IPS-15b (cell line): ENCODE results near the gene DYNC2I2.
"Not testable (repeated sequence)": the region's sequence is repeated elsewhere in the genome, so short reads cannot be mapped to it uniquely, and the experiment has no call there.

Source experiments
- H3K27me3 ChIP-seq: one replicate; pipeline ENCODE4 v1.6.1; 2013; ENCODE audit warnings: low read length; ENCODE audit not compliant: control insufficient read depth, insufficient read depth
- H3K36me3 ChIP-seq: one replicate; pipeline ENCODE4 v1.6.1; 2013; ENCODE audit warnings: low read length; ENCODE audit not compliant: control insufficient read depth, insufficient read depth
- H3K4me1 ChIP-seq: one replicate; pipeline ENCODE4 v1.6.1; 2013; ENCODE audit warnings: mild to moderate bottlenecking, low read length; ENCODE audit not compliant: control insufficient read depth, insufficient read depth
- H3K4me3 ChIP-seq: one replicate; pipeline ENCODE4 v1.5.1; 2013; ENCODE audit warnings: low read depth, low read length
- H3K9ac ChIP-seq: one replicate; pipeline ENCODE4 v1.6.1; 2013; ENCODE audit warnings: low read depth, mild to moderate bottlenecking, low read length
- H3K9me3 ChIP-seq: one replicate; pipeline ENCODE4 v1.6.1; 2013; ENCODE audit warnings: mild to moderate bottlenecking, low read length; ENCODE audit not compliant: control insufficient read depth, insufficient read depth

Gene DYNC2I2

GRCh38 chr9:128656416-128657343 lies at the start of gene DYNC2I2:
Gene DYNC2I2 (minus strand): TSS chr9:128656847. CDS start chr9:128656726, 121 bp downstream.
- H3K9ac ChIP-seq = peak within 1 kb of the TSS; percentile 98
- no peaks in the 10 kb centered on the region for H3K9me3 ChIP-seq
- H3K4me3 ChIP-seq = peak within 1 kb of the TSS; percentile 76
- no peaks in the 10 kb centered on the region for H3K36me3 ChIP-seq
- no peaks in the 10 kb centered on the region for H3K4me1 ChIP-seq
- H3K27me3 ChIP-seq = no peaks in the 10 kb centered on the region

- H3K9ac ChIP-seq = no peak overlapping the region
- H3K4me1 ChIP-seq = no peaks in the 10 kb centered on the region
Measured at GRCh38 chr9:128706045-128706444, 49.4 kb upstream of the DYNC2I2 start.

GRCh38 chr9:128705051-128705965 lies 48.7 kb upstream of the DYNC2I2 start:
- Histone ChIP-seq H3K9me3 (no peaks in the 10 kb centered on the region), H3K4me1 (no peaks in the 10 kb centered on the region), H3K36me3 (peaks cover 9% of the 10 kb centered on the region), H3K4me3 (no peak overlapping the region), H3K27me3 (no peaks in the 10 kb centered on the region), H3K9ac (no peak overlapping the region)

More at GRCh38 chr9:128706045-128706444, 49.4 kb upstream of the DYNC2I2 start:
- H3K4me3 ChIP-seq = no peak overlapping the region
- no peaks in the 10 kb centered on the region for H3K27me3 ChIP-seq
- peaks cover 9% of the 10 kb centered on the region for H3K36me3 ChIP-seq
- no peaks in the 10 kb centered on the region for H3K9me3 ChIP-seq

GRCh38 chr9:128704356-128704670 lies 47.7 kb upstream of the DYNC2I2 start:
- Histone ChIP-seq H3K9me3 (no peaks in the 10 kb centered on the region), H3K4me1 (no peaks in the 10 kb centered on the region), H3K9ac (no peak overlapping the region), H3K36me3 (peaks cover 9% of the 10 kb centered on the region), H3K4me3 (no peak overlapping the region), H3K27me3 (no peaks in the 10 kb centered on the region)

- peak overlapping the region; percentile 69 for H3K4me3 ChIP-seq
- H3K27me3 ChIP-seq = no peaks in the 10 kb centered on the region
- peak overlapping the region; percentile 16 for H3K9ac ChIP-seq
Measured at GRCh38 chr9:128703616-128704355, 47.1 kb upstream of the DYNC2I2 start.

GRCh38 chr9:128702949-128703615 lies 46.4 kb upstream of the DYNC2I2 start:
- Histone ChIP-seq H3K4me3 (peak overlapping the region; percentile 69), H3K27me3 (no peaks in the 10 kb centered on the region), H3K9me3 (no peaks in the 10 kb centered on the region), H3K36me3 (peaks cover 9% of the 10 kb centered on the region), H3K9ac (peak overlapping the region; percentile 16), H3K4me1 (no peaks in the 10 kb centered on the region)

More at GRCh38 chr9:128703616-128704355, 47.1 kb upstream of the DYNC2I2 start:
- Histone ChIP-seq H3K9me3 (no peaks in the 10 kb centered on the region), H3K4me1 (no peaks in the 10 kb centered on the region), H3K36me3 (peaks cover 9% of the 10 kb centered on the region)

GRCh38 chr9:128702445-128702948 lies 45.9 kb upstream of the DYNC2I2 start, which contains the start of gene PKN3:
Gene PKN3 (plus strand): TSS chr9:128702503. CDS start chr9:128702916, 413 bp downstream.
- no peaks in the 10 kb centered on the region for H3K4me1 ChIP-seq

GRCh38 chr9:128701227-128701854 lies 44.7 kb upstream of the DYNC2I2 start:
- Histone ChIP-seq H3K4me3 (no peak overlapping the region), H3K9ac (no peak overlapping the region), H3K27me3 (no peaks in the 10 kb centered on the region), H3K36me3 (peaks cover 2% of the 10 kb centered on the region), H3K9me3 (no peaks in the 10 kb centered on the region), H3K4me1 (no peaks in the 10 kb centered on the region)

More at GRCh38 chr9:128702445-128702948, 45.9 kb upstream of the DYNC2I2 start, which contains the start of gene PKN3:
- H3K9ac ChIP-seq = peak within 1 kb of the TSS; percentile 16
- H3K4me3 ChIP-seq = peak within 1 kb of the TSS; percentile 69
- H3K36me3 ChIP-seq = peaks cover 9% of the 10 kb centered on the region
- H3K27me3 ChIP-seq = no peaks in the 10 kb centered on the region
- H3K9me3 ChIP-seq = no peaks in the 10 kb centered on the region

- not testable (repeated sequence) for H3K9ac ChIP-seq, H3K4me3 ChIP-seq, H3K4me1 ChIP-seq, H3K9me3 ChIP-seq, H3K36me3 ChIP-seq, H3K27me3 ChIP-seq
Measured at GRCh38 chr9:128699096-128699795, 42.6 kb upstream of the DYNC2I2 start.
